Activated T-helper 9 cell treated with anti-CD3 and anti-CD28 coated beads, Interleukin-2, amount 50 U/mL, for 16 hours (primary cell): ENCODE measurements around the gene DFFB.

Experiments
- DNase-seq: peaks from one replicate; pipeline ENCODE4 v3.0.0-alpha.2; 2020; ENCODE audit warnings: low read depth

DFFB gene

DNA sequence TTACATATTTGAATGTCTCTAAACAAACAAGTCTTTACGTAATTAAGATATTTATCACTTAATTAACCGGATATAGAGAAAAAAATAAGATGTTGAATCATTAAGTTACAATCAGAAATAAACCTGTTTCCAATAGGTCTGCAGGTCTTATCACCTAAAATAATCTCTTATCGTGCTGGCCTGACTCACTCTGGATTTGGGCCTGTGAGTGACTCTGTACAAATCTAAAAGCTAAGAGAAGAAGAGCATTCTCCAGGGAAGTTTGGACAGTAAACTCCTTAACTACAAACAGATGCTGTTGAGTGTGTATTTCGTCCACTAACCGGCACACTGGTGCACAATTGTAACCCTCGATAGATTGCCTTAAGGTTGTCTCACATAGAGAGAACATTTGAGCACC is 25.6 kb upstream of the DFFB start:
- no peak for DNase-seq

DNA sequence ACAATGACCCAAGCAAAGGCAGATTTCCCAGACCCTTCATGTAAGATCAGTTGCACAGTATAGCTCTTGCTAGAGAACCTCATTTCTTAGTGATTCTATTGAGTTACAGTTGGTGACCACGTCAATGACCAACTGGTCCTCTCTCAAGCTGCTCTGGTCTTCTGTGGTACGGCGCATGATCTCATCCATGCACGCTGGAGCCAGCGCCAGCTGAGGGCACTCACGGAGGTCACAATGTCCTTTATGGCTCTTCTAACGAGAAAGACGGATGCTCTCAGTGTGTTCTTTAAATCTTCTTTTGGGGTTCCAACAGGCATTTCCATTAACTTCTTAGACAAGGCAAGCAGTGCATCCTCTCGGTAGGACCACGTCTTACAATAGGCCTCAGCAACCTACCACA is 22.6 kb upstream of the DFFB start:
- DNase-seq, result no peak

DNA sequence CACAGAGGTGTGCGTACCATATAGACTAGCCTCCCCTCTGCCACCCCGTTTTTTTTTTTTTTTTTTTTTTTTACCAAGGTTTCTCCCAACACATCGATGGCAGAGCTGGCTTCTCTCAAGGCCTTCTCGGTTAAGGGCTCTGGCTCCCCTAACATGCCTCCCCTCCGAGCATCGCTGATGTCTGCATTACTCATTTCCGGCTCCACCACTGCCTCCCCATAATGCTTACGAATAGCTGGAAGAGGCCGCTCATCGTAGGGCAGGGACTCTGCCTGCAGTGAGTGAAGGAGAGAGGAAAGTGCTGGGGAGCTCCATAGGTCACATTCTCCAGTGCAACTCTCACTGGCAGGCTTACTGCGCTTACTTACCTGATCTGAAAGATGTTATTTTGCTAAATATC is 20.9 kb upstream of the DFFB start:
- no peak for DNase-seq

DNA sequence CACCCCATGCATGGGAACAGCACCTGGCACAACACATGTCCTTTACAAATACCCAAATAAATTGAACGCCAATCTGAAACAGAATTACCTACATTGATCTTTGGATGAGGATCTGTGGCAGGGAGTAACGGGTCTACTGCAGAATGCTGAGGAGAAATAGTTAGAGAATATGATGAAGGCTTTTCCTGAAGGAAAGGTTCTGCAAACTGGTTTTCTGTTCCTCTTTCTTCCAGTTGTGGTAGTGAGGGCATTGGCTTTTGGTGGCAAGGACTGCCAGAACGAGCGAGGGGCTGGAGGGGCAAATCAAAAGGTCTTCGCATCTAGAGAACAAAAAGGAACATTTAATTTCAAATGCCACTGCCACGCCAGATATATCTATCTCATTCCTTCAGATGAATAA is 20.1 kb upstream of the DFFB start:
- no peak for DNase-seq

DNA sequence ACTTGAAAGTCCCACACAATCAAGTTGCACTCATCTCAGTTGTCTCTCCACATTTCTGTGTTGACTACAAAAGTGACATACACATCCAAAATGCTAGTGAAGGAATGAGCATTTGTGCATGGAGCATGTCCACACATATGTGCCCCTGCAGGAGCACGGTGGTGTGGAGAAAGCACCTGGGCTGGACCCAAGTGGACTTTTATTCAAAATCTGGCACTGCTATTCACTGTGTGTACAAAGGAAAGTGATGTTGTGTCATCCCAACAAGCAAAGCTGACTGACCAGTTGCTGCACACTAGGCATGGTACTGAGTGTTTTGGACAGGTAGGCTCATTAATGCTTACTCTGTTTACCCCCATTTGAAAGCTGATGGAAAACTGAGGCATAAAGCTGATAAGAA is 19.6 kb upstream of the DFFB start:
- no peak for DNase-seq

DNA sequence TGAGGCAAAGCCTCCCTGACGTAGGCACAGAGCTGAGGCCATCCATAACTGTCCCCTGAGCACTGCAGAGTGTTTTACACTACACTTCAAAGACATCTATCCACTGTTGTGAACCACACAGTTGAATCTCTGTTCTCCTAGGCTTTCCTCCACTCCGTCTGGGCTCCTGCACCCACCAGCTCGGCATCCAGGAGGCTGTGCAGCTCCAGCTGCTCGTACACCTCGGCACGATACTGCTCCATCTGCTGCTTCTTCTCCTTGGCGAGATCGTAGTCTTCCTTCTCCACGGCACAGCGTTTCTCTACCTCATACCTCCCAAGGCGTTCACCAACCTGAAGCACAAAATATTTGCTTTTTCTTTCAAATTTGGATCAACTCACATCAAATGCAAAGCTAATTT is 18.5 kb upstream of the DFFB start:
- DNase-seq, result no peak

DNA sequence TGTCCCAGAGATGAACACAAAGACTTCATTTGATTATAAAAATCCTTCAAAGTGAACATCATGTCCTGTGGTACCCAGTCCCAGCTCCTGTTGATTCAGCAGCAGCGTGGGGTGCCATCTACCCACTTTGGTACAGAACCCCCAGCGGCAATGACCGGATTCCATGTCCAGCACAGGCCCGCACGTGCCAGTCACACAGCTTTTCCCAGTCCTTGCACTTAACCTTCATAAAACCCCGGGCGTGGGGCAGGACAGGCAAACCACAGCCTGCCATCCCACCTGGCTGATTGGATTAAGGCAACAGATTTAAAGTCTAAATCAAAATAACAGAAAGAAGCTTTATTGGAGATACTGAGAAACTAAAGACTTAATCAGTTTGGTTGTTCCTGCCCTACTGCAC is 15.8 kb upstream of the DFFB start:
- no peak for DNase-seq

DNA sequence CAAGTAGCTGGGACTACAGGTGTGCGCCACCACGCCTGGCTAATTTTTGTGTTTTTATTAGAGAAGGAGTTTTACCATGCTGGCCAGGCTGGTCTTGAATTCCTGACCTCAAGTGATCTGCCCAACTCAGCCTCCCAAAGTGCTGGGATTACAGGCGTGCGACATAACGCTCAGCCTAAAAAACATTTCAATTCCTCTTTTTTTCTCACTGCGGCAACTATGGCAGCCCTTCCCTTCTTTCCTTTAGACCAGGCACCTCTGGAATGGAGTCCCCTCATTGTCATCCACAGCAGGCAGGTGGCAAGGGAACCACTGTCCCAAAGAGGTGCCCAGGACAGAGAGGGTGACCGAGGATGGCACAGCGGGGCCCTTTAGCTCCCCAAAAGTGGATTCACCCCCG is 14.4 kb upstream of the DFFB start:
- DNase-seq, result no peak

DNA sequence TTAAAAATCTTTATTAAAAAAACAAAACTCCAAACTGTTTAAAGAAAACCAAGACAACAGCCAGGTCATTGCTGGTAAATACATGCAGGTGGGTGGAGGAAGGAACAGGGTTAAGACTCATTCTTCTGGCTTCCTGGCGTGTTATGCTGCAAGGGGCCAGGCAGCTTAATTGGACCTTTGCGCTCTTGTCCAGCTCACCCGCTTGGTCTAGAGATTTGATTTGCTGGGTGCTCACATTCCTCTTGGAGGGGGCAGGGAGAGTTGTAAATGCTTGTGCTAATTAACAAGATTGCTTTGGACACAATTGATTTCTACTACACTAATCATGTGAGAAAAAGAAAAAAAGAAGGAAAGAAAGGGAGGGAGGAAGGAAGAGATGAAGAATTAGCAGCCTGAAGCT is 10.7 kb upstream of the DFFB start:
- DNase-seq, result no peak

DNA sequence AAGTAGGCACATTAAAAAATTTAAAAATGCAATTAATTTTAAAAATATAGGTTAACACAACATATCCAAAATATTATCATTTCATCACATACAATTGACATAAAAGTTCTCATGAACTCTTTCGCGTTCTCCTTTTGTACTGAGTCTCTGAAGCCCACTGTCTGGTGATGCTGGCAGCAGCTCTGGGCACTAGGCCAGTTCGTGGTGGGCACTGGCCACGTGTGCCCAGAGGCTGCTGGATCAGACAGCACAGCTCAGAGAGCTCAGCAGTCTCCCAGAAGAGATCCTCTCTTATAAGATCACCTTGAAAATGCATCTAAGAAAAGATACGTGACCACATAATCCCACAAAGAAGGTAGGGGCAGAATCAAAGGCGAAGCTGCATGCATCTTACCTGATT is 10.2 kb upstream of the DFFB start:
- DNase-seq, result no peak

DNA sequence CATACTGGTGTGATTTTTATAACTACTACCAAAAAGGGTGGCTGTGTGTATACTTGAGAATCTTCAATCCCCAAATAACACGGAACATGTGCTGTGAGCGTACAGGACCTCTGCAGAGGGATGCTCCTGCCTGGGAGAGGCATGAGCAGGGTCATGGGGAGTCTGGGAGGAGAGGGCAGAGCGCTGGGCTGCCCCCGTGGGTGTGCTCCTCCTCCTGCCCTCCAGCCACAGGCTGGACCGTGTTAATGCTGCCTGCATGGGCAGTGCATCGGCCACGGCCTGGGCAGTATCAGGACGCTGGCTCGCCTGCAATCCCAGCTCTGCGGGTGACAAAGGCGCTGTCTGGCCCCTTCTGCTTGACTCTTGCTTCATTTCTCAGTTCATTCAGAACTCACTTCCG is 6.4 kb upstream of the DFFB start:
- no peak for DNase-seq

DNA sequence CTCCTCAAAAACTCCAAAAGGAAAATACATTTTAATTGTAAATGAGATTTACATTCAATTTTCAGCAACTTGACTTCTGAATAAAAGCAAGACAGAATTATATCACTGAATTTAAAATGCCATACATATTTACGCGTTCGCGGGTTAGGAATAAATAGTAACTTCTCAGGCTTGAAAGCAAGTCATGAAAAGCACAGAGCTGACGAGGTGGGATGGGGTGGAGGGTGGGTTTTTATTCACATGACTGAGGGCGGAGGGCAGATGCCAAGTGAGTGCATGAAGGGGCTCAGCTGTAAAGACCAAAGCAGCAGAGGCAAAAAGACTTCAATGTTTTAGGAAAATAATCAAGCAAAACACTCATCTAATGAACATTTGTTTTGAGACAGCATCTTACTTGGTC is 6.0 kb upstream of the DFFB start:
- no peak for DNase-seq

DNA sequence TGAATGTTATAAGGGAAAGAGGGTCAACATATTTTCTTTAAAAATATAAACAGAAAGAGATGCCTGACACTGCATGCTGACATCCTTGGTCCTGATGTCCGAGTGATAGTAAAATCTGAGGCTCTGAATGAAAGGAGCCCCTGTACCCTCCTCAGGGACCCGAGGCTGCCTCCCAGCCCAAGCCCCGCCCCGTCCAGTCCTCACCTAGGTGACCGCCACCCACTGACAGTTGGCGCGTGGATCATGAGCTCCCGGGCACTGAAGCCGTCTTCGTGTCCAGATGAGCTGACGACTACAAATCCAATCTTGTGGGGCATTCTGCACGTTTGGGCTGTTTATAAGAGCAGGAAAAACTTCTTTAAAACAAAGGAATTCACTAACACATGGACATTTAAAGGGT is 5.2 kb upstream of the DFFB start:
- no peak for DNase-seq

DNA sequence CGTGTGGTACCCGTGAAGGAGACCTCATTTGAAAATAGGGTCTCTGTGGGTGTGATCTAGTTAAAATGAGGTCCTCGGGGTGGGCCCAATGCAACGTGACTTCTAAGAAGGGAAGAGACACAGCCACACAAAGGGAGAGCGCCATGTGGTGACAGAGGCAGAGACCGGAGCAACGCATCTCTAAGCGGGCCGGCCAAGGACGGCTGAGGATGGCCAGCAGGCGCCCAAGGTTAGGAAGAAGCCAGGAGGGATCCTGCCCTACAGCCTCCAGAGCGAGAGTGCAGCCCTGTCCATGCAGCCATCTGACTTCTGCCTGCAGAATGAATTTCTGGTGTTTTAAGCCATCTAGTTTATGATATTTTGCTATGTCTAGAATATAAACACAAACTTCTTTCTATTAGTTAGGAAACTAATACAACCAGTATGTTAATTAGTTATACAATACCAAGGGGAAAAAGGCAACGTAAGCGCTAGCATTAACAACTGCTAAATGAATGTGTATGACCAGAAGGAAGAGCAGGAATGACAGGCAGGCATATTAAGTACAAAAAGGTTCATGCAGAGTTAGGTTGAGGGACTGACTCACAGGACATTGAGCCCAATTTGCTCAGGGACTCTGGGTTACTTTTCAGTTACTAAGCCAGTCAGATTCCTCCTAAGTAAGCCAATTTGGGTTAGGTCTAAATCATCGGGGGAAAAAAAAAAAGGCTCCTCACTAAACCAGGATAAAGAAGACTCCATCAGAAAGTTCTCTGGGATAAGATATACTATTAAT is 4.4 kb upstream of the DFFB start:
- no peak for DNase-seq

DNA sequence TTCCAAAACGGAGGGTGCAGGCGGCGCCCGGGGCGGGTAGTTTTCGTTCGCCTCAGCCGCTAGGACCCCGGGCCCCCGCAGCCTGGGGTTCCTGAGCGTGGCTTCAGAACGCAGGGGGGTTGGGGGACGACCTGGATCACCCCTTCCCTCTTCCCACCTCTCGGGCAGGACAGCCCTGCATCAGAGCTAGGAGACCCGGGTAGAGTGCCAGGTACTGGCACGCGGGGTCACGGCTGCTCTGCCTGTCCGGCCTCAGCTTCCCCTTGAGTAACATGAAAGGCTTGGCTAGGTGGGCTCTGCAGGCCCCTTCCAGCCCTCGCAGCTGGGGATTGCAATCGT is 484 bp downstream of the DFFB start:
- DNase-seq, result no peak

DNA sequence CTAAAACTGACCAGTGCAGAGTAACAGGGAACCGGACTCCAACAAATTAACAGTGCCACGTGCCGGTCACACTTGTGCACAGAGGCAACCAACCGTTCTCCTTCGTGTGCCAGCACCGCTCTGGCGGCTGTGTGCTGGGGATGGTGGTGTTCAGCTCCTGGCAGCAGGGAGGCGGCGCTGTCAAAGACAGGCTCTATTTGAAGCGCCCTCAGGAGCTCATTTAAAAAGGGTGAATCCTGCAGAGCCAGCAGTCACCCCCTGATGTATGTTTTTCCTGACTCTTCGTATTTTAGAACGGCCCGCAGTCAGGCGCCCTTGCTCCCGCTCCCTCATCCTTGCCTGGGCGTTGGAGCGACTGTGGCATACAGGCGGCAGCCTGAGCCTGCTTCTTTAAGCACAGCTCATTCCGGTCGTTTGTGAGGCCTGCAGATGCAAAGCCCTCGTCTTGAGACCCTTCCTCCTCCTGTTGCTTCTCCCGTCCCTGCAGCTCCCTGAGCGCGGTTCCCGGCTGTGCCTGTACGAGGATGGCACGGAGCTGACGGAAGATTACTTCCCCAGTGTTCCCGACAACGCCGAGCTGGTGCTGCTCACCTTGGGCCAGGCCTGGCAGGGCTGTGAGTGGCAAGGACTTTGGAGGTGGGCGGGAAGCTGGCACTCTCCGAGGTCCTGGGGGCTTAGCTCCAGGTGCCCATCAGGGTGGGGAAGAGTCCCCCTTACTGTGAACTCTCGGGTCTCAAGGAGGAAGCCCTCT is 1.1 kb downstream of the DFFB start:
- no peak for DNase-seq

DNA sequence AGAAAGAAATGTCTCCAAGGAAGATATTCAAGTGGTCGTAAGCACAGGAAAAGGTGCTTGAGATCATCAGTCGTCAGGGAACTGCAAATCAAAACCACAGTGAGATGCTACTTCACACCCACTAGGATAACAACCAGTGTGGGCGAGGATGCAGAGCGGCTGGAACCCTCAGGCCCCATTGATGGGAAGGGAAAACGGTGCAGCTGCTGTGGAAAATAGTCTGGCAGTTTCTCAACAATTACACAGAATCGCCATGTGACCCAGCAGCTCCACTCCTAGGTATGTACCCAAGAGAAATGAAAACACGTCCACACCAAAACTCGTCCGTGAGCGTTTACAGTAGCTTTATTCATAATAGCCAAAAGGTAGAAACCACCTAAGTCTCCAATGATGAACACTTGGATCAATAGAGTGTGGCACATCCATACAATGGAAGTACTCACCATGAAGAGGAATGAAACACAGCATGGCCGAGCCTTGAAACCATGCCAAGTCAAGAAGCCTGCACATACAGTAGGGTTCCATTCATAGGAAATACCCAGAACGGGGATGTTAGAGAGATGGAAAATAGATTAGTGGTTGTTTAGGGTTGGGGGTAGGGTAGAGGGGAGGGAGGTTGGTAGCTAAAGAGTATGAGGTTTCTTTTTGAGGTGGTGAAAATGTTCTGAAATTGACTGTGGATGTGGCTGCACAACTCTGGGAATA is 6.1 kb downstream of the DFFB start:
- DNase-seq, result no peak

DNA sequence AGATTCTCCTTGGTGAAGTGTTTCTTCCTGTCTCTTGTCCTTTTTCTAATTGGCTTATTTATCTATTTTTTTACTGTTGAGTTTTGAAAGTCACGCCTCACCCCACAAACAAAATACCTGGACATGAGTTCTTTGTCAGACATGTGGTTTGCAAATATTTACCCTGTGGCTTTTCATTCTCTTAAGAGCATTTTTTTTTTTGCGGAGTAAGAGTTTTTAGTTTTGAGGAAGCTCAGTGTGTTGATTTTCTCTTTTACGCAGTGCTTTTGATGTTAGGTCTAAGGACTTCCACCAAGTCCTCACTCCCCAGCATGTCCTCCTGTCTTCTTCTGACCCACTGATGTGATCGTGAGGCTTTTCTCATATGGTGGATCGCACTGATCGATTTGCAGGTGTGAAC is 7.6 kb downstream of the DFFB start:
- no peak for DNase-seq

DNA sequence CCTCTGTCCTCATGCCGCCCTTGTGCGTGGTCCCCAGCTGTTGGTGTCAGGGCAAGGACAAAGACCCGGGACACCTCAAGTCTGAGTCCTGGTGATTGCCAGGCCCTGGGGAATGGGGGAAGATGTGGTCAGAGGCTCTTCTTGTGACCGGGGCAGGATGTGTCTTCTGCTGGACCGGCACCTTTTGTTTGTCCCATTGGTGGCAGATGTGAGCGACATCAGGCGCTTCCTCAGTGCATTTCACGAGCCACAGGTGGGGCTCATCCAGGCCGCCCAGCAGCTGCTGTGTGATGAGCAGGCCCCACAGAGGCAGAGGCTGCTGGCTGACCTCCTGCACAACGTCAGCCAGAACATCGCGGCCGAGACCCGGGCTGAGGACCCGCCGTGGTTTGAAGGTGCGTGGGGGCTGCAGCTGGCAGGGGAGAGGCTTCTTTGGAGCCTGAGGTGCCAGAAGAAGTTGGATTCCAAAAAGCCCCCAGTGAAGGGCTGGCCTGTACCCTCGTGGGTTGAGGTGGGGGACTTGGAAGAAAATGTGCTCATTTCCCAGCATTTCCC is 8.4 kb downstream of the DFFB start:
- no peak for DNase-seq

DNA sequence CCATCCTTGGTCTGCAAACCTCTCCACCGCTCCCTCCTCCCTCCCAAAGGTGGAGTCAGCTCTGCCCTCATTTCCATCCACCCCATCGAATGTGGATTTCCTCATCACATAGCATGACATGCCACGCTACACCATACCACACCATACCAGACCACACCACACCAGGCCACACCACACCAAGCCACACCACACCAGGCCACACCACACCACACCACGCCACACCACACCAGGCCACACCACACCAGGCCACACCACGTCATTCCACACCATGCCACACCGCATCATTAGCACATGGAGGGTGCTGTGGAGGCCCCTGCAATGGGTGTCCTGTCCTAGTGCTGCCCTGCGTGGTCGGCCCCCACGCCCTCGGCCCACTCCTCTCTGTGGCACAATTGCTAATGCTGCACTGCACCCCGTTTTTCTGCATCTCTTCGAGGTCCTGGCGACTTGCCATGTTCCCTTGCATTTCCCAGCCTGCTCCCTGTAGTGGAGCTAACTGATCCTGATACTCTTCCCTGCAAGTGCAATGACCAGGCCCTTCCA is 11.3 kb downstream of the DFFB start:
- no peak for DNase-seq

DNA sequence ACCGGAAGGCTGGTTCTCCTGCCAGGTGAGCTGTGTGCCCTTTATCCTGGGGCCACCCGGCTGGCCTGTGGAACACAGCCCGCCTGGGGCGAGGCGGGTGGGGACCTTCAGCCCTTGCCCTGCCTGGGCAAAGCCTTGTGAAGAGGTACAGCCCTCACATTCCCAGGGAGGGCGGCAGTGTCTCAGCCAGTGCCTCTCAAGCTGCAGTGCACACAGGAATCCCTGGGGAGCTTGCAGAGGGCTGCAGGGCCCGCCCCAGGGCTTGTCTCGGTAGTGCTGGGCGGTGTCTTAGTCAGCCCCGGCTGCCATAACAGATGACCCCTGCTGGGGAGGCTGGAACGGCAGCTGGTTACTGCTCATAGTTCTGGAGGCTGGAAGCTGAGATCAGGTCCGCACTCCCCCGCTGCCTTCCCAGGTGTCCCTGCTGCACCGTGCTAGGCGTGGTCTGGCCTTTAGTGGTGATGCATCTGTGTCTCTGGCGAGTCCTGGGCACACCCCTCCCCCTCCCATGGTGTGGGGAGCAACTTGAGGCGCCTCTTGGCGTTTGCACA is 12.6 kb downstream of the DFFB start:
- no peak for DNase-seq

DNA sequence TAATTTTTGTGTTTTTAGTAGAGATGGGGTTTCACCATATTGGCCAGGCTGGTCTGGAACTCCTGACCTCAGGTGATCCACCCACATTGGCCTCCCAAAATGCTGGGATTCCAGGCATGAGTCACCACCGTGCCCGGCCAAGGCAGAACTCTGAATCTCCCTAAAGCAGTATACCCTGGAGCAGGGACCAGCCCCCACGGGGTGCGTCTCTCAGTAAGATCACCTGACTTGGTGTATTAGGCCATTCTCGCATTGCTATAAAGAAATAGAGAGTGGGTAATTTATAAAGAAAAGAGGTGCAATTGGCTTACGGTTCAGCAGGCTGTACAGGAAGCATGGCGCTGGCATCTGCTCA is 14.2 kb downstream of the DFFB start:
- no peak for DNase-seq

DNA sequence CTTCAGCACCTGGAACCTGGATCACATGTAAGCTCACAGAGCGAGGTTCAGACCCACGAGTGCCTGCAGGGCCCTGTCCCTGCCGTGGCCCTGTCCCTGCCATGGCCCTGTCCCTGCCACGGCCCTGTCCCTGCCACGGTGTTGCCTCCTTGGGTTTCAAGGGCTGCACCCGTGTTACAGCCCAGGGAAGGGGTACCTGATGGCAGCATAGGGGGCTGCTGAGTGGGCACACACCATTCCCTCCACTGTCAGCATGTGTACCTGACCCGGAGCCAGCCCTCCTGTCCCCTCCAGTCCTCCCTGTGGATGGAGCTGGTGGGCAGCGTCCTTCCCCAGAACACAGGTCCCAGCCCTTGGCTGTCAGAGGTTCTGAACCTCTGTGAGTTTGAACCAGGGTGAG is 15.3 kb downstream of the DFFB start:
- no peak for DNase-seq
